ENCODE data around the gene SLC5A10.

The SLC5A10 gene

DNA sequence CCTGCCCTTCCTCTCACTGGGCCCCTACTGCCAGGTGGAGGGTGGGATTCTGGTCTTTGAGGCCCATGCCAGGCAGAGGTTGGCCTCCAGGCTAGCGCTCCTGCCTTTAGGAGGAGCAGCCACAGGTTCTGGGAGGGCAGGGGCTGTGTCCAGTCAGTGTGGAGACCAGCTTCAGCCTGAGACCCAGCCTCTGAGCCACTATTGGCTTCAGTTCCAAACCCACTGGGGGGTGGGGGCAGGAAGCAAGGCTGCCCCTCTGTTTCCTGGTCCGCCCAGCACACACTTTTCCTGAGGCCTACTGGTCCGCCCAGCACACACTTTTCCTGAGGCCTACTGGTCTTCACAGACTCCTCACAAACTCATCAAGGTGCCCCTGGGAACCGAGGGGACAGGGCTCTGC, 16.4 kb downstream of the SLC5A10 start:
- H3K4me3 ChIP-seq (ENCODE audit: low read length) = no peak overlapping the region
- no peak overlapping the region for H2AFZ ChIP-seq (ENCODE audit: low read length)
- no peaks in the 10 kb centered on the region for H4K20me1 ChIP-seq (ENCODE audit: insufficient read depth, low read length)
- DNase-seq = no peak
- H3K4me2 ChIP-seq (ENCODE audit: low read depth, low read length) = no peak overlapping the region
- TF ChIP-seq EZH2phosphoT487 (IDR thresholded peaks at IDR 0.05; ENCODE audit: low read length) (no peak), EZH2 (optimal IDR thresholded peaks at IDR 0.05; ENCODE audit: low read depth, low read length) (no peak)
- TF ChIP-seq, protein P1, sequence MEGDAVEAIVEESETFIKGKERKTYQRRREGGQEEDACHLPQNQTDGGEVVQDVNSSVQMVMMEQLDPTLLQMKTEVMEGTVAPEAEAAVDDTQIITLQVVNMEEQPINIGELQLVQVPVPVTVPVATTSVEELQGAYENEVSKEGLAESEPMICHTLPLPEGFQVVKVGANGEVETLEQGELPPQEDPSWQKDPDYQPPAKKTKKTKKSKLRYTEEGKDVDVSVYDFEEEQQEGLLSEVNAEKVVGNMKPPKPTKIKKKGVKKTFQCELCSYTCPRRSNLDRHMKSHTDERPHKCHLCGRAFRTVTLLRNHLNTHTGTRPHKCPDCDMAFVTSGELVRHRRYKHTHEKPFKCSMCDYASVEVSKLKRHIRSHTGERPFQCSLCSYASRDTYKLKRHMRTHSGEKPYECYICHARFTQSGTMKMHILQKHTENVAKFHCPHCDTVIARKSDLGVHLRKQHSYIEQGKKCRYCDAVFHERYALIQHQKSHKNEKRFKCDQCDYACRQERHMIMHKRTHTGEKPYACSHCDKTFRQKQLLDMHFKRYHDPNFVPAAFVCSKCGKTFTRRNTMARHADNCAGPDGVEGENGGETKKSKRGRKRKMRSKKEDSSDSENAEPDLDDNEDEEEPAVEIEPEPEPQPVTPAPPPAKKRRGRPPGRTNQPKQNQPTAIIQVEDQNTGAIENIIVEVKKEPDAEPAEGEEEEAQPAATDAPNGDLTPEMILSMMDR (IDR thresholded peaks at IDR 0.05; ENCODE audit: low read length) = no peak
- H3K27me3 ChIP-seq (replicated peaks; ENCODE audit: insufficient read depth, low read length) = no peaks in the 10 kb centered on the region
- H3K9me3 ChIP-seq (replicated peaks; ENCODE audit: insufficient read depth, low read length) = no peaks in the 10 kb centered on the region
- no peaks in the 10 kb centered on the region for H3K9me2 ChIP-seq (replicated peaks; ENCODE audit: insufficient read depth, low read length)
- H3K79me2 ChIP-seq (ENCODE audit: low read length) = no peaks in the 10 kb centered on the region
- no peaks in the 10 kb centered on the region for H3K4me1 ChIP-seq (ENCODE audit: low read length)
- no peaks in the 10 kb centered on the region for H3F3A ChIP-seq (ENCODE audit: insufficient read depth, low read length)
- H3K27ac ChIP-seq (ENCODE audit: low read length) = no peak overlapping the region
- no peak overlapping the region for H3K9ac ChIP-seq (ENCODE audit: low read length)
- H3K36me3 ChIP-seq (replicated peaks; ENCODE audit: insufficient read depth, low read length) = no peaks in the 10 kb centered on the region

DNA sequence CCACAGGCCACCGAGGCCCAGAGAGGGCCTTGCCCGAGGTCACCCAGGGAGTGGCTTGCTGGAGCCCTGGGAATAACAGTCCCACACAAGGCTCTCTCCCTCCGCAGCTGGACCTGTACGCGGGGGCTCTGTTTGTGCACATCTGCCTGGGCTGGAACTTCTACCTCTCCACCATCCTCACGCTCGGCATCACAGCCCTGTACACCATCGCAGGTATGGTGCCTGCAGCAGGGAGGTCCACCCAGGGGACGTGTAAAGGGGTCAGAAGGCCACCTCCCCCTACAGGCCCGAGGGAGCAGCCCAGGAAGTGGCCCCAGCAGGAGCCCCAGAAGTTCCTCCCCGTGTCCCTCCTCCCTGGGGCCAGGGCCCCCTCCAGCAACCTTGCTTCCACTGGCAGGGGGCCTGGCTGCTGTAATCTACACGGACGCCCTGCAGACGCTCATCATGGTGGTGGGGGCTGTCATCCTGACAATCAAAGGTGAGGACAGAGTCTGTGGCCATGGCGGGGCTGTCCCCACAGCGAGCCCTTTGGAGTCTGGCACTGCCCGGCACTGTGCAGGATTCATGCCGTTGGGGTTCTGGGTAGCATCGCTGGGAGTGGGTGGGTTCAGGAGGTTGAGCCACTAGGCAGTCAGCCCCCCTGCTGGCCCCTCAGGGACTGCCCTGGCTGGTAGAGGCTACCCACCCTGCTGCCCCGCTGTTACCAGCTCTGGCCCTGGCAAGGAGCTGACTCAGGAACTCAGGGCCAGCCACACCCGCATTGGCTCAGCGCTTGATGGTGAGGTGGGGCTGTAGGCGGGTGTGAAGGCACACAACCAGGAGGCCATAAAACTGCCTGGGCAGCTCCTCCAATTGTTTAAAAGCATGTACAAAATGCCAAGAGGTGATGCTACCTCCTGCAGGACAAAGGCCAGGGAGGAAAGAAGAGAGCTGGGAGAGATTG, 17.3 kb downstream of the SLC5A10 start:
- no peak overlapping the region for H3K9ac ChIP-seq (ENCODE audit: low read length)
- H3K27ac ChIP-seq (ENCODE audit: low read length) = no peak overlapping the region
- no peaks in the 10 kb centered on the region for H4K20me1 ChIP-seq (ENCODE audit: insufficient read depth, low read length)
- no peak overlapping the region for H3K4me3 ChIP-seq (ENCODE audit: low read length)
- H3K79me2 ChIP-seq (ENCODE audit: low read length) = no peaks in the 10 kb centered on the region
- no peak overlapping the region for H3K4me2 ChIP-seq (ENCODE audit: low read depth, low read length)
- H3K27me3 ChIP-seq (replicated peaks; ENCODE audit: insufficient read depth, low read length) = no peaks in the 10 kb centered on the region
- H2AFZ ChIP-seq (ENCODE audit: low read length) = no peak overlapping the region
- H3K4me1 ChIP-seq (ENCODE audit: low read length) = no peaks in the 10 kb centered on the region
- no peaks in the 10 kb centered on the region for H3F3A ChIP-seq (ENCODE audit: insufficient read depth, low read length)
- no peak for DNase-seq
- H3K36me3 ChIP-seq (replicated peaks; ENCODE audit: insufficient read depth, low read length) = no peaks in the 10 kb centered on the region
- TF ChIP-seq, protein P1 (IDR thresholded peaks at IDR 0.05; ENCODE audit: low read length) = no peak
- no peak for TF ChIP-seq EZH2phosphoT487 (IDR thresholded peaks at IDR 0.05; ENCODE audit: low read length)
- no peak for TF ChIP-seq EZH2 (optimal IDR thresholded peaks at IDR 0.05; ENCODE audit: low read depth, low read length)
- H3K9me2 ChIP-seq (replicated peaks; ENCODE audit: insufficient read depth, low read length) = no peaks in the 10 kb centered on the region
- H3K9me3 ChIP-seq (replicated peaks; ENCODE audit: insufficient read depth, low read length) = no peaks in the 10 kb centered on the region

DNA sequence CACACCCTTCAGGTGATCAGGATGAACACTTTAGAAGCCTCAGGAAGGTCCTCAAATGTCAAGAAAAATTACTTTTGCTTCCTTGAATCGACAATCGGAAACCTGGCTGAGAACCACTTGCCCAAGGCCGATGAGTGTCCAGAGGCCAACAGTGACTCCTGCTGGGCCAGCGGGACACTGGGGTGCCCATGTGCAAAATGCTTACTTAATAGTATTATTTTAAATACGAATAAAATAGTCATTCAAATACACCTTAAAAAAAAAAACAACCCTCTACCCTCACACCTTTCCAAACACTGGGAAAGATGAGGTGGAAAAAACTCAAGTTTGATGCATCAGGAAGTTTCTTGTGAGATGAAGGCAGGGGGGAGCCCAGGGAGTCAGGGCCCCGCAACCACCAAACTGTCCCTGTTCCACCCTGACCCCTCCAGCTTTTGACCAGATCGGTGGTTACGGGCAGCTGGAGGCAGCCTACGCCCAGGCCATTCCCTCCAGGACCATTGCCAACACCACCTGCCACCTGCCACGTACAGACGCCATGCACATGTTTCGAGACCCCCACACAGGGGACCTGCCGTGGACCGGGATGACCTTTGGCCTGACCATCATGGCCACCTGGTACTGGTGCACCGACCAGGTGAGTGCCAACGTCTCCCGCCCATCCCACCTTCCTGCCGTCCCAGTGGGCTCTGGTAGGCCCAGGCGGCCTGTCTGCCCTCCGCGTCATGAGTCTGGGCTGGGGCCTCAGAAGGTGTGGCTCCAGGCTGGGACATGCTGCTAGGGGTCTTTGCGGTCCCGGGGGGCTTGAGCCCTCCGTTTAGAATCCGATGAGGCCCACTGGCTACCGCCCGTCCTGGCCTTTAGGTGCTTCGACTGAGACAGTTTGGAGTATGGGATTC, 18.9 kb downstream of the SLC5A10 start:
- Histone ChIP-seq H3K4me1 (ENCODE audit: low read length) (no peaks in the 10 kb centered on the region), H3K27me3 (replicated peaks; ENCODE audit: insufficient read depth, low read length) (no peaks in the 10 kb centered on the region), H3F3A (ENCODE audit: insufficient read depth, low read length) (no peaks in the 10 kb centered on the region), H4K20me1 (ENCODE audit: insufficient read depth, low read length) (no peaks in the 10 kb centered on the region), H3K79me2 (ENCODE audit: low read length) (no peaks in the 10 kb centered on the region), H3K36me3 (replicated peaks; ENCODE audit: insufficient read depth, low read length) (no peaks in the 10 kb centered on the region), H3K9ac (ENCODE audit: low read length) (no peak overlapping the region), H3K9me2 (replicated peaks; ENCODE audit: insufficient read depth, low read length) (no peaks in the 10 kb centered on the region), H3K4me2 (ENCODE audit: low read depth, low read length) (no peak overlapping the region), H3K4me3 (ENCODE audit: low read length) (no peak overlapping the region), H2AFZ (ENCODE audit: low read length) (no peak overlapping the region), H3K9me3 (replicated peaks; ENCODE audit: insufficient read depth, low read length) (no peaks in the 10 kb centered on the region), H3K27ac (ENCODE audit: low read length) (no peak overlapping the region)
- DNase-seq = no peak
- no peak for TF ChIP-seq EZH2 (optimal IDR thresholded peaks at IDR 0.05; ENCODE audit: low read depth, low read length)
- TF ChIP-seq, protein P1 (IDR thresholded peaks at IDR 0.05; ENCODE audit: low read length) = no peak
- TF ChIP-seq EZH2phosphoT487 (IDR thresholded peaks at IDR 0.05; ENCODE audit: low read length) = no peak
